RPMI8226 (cell line): ENCODE data around the gene TNFSF15.
"Not testable (repeated sequence)": the region's sequence is repeated elsewhere in the genome, so short reads cannot be mapped to it uniquely, and the experiment has no call there.

Experiments
- DNase-seq: peaks from one replicate; pipeline ENCODE4 v3.0.0-alpha.2; 2015

Gene TNFSF15

GRCh38 chr9:114745879-114746550 is 59.8 kb downstream of the TNFSF15 start:
- no peak for DNase-seq

GRCh38 chr9:114745108-114745848 is 60.6 kb downstream of the TNFSF15 start:
- no peak for DNase-seq

DNA sequence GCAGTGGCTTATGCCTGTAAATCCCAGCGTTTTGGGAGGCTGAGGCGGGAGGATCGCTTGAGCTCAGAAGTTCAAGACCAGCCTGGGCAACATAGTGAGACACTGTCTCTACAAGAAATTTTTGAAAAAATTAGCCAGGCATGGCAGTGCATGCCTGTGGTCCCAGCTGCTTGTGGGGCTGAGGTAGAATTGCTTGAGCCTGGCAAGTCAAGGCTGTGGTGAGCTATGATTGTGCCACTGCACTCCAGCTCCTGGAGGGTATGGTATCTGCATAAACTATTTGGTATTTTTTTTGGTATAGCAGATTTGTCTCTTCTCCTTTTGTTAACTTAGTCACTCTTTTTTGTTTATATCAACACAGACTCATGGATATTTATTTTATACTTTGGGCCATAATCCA is 62.4 kb downstream of the TNFSF15 start:
- DNase-seq: no peak

DNA sequence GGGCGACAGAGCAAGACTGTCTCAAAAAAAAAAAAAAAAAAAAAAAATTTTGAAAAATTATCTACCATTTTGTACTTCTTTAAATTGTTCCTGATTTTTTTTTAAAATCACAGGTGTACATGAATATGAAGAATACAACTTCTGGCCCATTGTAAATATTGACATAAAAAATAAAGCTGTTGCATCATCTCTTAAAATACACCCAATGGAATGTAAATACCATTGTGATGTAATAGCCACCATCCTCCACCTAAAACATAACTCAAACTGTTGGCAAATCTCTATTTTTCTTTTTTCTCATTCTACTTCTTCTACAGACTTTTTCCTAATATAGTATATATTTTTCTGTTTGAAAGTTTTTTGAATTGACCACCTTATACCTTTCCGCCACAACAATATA is 62.9 kb downstream of the TNFSF15 start:
- DNase-seq: no peak

GRCh38 chr9:114741521-114741920 is 64.3 kb downstream of the TNFSF15 start:
- not testable (repeated sequence) for DNase-seq

GRCh38 chr9:114738581-114739316 is 67.1 kb downstream of the TNFSF15 start:
- peak; percentile 62 for DNase-seq

DNA sequence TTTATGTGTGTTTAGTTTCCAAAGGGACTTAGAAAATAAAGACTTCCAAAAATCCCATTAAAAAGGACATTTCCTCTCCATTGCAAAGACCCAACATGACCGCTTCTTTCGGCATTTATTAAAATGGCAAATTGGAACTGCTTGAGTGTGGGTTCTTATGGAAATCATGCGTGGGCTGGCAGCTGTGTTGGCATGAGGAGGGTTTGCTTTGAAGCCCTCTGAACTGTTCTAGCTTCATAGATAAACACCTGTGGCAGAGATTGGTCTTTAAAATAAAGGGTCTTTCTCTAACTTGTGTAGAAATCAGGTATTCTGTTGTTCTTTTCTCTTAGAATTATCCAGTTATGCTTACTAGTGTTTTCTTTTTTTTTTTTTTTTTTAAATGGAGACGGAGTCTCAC is 68.0 kb downstream of the TNFSF15 start:
- no peak for DNase-seq

DNA sequence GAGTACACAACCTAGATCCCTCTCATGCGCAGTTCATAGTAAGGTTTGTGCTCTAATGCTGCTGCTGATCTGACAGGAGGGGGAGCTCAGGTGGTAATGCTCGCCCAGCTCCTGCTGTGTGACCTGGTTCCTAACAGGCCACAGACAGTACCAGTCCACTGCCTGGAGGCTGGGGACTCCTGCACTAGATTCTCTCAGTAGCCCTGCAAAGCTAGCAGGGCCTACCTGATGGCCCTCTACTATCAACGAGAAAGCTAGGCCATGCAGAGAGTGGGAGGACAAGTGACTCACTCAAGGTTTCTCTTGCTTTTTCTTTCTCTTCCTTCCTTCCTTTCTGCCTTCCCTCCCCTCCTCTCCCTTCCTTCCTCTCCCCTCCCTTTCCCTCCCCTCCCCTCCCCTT is 68.7 kb downstream of the TNFSF15 start:
- DNase-seq: no peak

GRCh38 chr9:114735704-114736103 is 70.1 kb downstream of the TNFSF15 start:
- DNase-seq: peak; percentile 83

- peak; percentile 20 for DNase-seq
These were observed 70.7 kb downstream of the TNFSF15 start for GRCh38 chr9:114735139-114735538.
